HG02840 (cell line): ENCODE measurements around the gene KTI12.
"Not testable (repeated sequence)": the region's sequence is repeated elsewhere in the genome, so short reads cannot be mapped to it uniquely, and the experiment has no call there.

Experiments
- ATAC-seq: cut with Tn5 transposase; IDR thresholded peaks from one replicate; pipeline ENCODE4 v1.9.1; 2021; ENCODE audit warnings: mild to moderate bottlenecking, moderate library complexity, moderate number of reproducible peaks; ENCODE audit not compliant: unreplicated experiment, low FRiP score

KTI12 gene, protein sequence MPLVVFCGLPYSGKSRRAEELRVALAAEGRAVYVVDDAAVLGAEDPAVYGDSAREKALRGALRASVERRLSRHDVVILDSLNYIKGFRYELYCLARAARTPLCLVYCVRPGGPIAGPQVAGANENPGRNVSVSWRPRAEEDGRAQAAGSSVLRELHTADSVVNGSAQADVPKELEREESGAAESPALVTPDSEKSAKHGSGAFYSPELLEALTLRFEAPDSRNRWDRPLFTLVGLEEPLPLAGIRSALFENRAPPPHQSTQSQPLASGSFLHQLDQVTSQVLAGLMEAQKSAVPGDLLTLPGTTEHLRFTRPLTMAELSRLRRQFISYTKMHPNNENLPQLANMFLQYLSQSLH

DNA sequence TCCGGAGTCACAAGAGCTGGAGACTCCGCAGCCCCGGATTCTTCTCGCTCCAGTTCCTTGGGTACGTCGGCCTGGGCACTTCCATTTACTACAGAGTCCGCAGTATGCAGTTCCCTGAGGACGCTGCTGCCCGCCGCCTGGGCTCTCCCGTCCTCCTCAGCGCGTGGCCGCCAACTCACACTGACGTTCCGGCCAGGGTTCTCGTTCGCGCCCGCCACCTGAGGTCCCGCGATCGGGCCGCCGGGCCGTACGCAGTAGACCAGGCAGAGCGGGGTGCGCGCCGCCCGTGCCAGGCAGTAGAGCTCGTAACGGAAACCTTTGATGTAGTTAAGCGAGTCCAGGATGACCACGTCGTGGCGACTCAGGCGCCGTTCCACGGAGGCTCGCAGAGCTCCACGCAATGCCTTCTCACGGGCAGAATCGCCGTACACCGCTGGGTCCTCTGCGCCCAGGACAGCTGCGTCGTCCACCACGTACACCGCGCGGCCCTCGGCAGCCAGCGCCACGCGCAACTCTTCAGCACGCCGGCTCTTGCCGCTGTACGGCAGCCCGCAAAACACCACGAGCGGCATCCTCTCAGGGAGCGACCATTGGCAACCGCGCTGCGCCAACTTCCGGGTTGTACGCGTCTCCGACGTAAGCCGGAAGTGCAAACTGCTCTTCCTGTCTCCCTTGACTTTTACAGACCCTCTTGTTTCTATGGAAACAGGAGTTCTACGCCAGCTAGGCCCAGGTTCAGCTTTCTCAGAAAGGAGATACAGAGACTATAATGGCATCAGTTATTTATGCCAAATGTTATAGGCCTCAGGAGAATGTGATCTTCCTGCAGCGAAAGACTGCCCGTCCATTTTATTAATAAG, at the start of gene KTI12:
Gene KTI12, minus strand, starts transcription at position 621 of the 860 bp plus-strand sequence. Its CDS starts 49 bp downstream, at position 572.
- ATAC-seq, result peak; percentile 86

DNA sequence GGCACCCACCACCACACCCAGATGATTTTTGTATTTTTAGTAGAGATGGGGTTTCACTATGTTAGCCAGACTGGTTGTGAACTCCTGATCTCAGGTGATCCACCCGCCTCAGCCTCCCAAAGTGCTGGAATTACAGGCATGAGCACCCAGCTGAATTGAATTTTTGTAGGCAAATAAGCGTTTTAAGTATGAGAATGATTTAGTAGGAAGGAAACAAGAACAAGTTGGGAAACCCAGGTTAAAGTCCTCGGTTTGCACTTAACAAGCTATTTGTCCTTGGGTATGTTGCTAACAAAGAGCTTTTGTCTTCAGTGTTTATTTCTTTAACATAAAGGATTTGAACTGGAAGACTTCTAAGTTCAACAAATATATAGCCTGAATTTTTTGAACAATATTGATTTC, 46.4 kb upstream of the KTI12 start:
- ATAC-seq, result no peak

DNA sequence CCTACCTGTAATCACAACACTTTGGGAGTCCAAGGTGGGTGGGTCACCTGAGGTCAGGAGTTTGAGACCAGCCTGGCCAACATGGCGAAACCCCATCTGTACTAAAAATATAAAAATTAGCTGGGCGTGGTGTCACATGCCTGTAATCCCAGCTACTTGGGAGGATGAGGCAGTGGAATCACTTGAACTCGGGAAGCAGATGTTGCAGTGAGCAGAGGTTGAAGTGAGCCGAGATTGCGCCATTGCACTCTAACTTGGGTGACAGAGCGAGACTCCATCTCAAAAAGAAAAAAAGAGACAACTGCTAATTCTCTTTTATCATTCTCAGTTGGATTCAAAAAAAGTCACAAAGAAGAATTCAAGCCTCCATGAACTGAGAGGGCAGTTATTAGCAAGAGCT, 43.7 kb upstream of the KTI12 start:
- ATAC-seq, result not testable (repeated sequence)

DNA sequence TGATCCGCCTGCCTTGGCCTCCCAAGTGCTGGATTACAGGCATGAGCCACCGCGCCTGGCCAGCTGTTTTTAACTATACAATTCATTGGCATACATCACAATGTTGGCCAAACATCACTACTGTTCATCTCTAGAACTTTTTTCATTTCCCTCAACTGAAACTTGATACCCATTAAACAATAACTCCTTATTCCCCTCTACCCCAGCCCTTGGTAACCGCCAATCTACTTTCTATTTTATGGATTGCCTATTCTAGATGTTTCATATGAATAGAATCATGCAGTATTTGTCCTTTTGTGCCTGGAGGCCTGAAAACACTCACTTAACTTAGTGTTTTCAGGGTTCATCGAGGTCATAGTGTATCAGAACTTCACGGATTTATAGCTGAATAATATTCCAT, 38.7 kb upstream of the KTI12 start:
- ATAC-seq, result no peak

DNA sequence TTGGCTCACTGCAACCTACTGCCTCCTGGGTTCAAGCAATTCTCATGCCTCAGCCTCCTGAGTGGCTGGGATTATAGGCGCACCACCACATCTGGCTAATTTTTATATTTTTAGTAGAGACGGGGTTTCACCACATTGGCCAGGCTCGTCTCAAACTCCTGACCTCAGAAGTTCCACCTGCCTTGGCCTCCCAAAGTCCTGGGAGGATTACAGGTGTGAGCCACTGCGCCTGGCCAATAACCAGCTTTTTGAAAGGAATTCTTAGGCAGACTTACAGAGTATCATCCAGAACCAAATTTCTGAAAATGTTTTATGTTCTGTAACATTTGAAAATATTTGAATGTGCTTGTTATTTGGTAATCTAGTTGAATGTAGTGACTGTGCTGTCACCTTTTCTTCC, 37.1 kb upstream of the KTI12 start:
- ATAC-seq, result no peak

DNA sequence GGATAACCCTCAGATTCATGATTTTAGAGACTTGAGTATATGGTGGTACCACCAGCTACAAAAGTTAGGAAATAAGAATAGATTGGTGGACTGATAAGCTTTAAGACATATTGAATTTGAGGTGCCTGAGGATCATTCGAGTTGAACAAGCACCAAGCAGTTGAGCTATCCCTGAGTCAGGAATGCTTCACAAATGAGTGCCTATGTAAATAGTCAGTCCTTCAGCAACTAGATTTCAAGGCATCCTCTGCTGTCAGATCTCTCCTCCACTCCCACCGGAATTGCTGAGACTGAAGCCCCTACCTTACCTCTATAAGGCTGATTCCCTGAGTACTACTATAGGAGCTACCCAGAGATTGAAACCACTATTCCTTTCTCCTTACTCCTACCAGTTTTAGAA, 29.6 kb upstream of the KTI12 start:
- no peak for ATAC-seq

DNA sequence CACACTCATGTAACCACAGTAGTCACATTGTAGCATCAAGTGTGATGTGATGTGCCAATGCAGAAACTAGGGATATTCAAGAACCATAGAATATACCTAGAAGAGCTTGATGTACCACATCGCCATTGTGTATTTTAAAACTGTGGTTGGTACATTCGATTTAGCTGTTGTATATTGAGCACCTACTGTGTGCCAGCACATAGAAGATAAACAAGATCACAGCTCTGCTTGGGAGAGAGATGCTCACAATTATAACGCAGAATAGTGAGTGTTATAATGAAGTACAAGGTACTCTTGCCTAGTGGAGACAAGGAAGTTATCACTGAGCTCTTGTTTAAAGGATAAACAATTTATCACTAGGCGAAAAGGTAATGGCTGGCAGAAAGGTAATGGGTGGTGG, 27.2 kb upstream of the KTI12 start:
- ATAC-seq, result no peak

DNA sequence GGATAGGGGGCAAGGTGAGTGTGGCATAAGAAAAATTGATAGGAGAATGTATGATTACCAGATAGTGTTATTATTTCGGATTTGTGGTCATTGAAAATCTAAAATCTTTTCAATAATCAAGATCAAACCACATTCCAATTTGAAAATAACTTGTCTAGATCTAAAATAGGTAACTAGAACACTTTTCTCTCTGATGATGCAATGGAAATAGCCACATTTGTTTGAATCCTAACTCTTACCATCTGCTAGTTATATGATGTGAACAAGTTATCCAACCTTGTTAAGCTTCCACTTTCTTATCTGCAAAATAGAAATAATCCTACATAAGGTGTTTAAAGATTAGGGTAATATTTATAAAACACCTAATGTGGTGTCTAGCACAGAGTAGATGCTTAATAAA, 26.3 kb upstream of the KTI12 start:
- ATAC-seq, result no peak

DNA sequence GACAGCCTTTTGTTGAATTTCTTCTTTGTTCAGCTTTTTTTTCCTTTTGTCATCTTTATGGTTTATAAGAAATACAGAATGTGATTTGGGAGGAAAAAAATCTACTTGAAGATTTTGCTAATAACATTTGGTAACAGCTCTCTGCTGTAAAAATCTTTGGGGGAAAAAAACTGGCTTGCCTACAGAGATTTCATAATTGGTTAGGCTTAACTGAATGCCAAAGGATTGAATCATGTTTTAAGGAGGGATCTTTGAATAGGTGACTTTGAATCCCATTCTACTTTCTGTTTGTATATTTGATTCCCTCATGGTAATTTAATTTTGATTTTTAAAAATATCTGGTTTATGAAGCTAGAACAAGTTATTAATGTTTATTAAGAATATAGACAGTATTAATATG, 25.7 kb upstream of the KTI12 start:
- ATAC-seq, result no peak

DNA sequence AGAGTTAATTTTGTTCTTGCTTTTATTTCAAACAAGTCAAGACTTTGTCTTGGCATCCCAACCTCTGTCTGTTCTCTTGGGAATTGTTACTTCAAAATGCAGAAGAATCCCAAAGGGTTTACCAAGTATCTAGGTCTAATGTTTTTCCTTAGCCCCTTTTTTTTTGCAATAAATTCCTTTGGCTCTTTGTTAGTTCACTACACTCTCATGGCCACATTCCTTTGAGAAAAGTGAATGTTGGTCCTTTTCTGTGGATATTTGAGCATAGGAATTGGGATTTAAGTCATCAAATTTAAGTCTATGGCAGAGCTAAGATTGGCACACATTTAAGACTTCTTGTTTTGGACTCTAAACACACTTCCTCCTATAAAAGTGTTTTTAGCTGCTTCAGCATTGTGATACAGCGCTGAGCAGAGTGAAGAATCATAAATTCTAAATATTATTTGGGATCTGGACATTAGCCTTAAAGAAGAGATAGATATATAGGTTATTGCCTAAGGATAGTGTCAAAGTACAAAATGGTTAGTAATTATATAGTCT, 24.3 kb upstream of the KTI12 start:
- no peak for ATAC-seq

DNA sequence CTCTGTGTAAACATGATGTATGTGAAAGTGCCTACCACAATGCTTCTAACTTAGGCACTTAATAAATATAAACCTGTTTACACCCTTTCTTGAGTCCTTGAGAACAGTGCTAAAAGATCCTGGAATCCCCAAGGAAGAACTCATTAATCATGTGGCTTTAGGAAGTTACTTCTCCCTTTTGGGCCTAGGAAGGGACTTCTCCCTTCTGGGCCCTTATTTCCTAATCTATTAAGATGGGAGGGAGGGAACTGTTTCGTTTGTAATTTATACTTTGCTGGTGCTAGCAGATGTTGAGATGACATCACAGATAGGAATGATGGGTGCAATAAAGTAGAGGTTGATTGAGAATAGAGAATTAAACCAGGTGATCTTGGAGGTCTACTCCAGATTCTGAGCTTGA, 23.6 kb upstream of the KTI12 start:
- no peak for ATAC-seq

DNA sequence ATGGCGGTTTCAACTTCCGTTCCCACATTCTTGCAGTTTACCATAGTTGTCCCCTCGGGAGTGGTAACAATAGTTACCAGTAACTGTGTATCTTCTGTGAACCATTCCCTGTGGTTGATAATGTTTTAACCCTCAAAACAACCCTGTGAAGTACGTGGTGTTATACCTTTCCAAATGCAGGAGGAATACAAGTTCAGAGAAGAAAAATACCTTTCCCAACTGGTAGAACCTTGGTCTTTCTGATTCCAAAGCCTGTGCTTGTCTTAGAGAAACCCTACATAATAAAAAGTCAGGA, 23.3 kb upstream of the KTI12 start:
- ATAC-seq, result no peak

DNA sequence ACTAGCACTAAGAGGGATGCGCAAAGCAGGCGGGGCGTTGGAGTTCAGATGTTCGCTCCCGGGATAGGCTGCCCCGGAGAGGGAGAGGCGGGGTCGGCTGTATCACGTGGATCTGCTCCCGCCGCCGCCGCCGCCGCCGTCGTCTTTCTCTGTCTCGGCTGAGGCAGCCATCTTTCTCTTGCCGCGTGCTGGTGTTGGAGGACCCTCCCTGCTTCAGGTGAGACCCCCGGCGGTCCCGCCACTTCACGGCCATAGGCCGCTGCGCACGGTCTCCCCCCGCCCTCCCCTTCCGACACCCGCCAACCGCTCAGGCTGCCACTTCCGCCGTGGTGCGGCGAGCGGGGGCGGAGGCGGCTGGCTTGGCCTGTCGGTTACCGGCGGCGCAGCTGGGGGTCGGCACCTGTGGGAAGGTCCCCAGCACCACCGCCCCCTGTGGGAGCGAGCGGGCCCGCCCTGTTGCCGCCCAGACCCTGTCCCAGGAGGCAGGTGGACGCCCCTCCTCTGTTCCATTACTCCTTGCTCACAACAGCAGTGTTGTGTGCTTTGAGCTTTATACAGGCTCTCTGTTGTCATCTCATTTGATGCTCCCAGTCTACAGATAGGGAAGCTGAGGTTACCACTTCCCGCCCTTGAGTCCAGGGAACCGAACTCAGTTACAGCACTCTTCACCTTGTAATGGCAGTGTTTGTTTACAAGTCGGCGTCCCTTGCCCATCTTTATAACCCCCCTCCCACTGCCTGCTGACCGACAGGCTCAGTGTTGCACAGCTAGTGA, 22.7 kb upstream of the KTI12 start, which contains the start of gene BTF3L4:
Gene BTF3L4, plus strand, starts transcription at position 133 of the 774 bp plus-strand sequence. CDS start 3,553 bp downstream, outside the sequence.
- peak; percentile 73 for ATAC-seq

DNA sequence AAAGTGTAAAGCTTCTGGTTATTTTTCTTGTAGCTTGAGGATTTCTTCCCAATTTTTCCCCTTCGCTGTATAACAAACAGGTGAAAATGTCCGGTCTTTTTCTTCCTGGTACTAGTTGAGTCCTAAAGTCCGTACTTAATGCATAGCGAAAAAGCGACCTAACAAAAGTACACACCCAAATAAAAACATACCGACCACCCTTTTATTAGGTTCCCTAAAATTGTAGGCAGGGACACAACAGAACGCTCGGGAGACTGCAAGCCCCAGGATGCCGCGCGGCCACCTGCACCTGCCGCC, 22.2 kb upstream of the KTI12 start:
- ATAC-seq, result no peak

DNA sequence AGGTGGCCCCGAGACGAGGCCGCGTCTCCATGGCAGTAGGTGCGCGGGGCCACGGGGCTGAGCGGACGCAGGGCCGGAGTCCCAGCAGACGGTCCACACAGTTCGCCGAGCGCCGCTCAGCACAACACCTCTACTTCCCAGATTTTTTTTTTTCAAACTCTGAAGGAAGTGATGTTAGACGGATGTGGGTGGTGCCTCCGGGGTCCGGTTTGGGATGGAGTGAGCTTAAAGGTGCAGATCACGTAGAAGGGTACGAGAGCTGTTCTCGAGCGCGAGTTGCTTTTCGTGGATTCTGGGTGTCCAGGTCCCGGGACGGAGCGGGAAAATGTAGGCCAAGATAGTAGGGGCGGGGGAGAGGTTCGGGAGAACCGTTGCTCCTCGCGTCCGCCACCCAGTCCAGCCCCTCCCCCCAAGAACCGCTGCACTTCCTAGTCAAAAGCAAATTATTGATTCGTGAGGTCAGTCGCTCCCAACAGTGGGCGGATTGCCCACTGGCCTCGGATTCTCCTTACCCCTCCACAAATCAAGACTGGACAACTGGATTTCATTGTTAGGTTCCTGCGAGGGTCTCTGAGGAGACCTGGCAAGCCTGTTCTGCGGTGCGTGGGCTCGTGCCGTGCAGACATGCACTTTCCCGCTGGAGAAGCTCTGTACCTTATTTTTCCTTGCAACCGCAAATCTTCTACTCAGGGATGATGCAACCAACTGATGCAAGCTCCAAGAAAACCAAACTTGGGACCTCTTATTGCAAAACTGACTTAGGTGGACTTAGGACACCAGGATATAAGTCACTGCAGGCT, 21.7 kb upstream of the KTI12 start, which contains the start of gene TXNDC12:
Gene TXNDC12, minus strand, starts transcription at position 126 of the 800 bp plus-strand sequence. Its CDS starts 95 bp downstream, at position 31.
- peak; percentile 41 for ATAC-seq

DNA sequence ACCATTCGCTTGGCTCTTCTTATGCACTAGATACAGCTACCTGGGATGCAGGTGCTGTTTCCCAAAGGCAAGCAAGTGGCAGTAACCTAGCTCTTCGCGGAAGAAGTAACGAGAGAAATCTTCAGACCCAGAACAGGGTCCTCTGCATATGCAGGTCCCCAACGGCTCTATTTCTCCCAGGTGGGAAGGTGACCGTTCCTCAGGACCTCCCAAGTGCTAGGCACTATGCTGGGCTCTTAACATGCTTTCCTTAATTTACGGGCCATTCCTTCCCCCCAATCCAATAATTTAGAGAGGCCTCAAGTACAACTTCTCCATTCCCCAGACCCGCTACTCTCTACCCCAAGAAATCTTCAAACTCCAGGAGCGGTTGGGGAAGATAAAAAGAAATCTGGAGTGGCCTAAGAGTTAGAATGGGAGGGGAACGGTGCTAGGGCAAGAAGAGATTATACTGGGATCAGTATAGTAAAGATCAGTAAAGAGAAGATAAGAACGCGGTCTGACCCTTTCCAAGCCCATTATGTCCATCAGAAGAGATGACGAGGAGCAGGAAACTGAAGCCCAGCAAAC, 21.0 kb upstream of the KTI12 start:
- ATAC-seq, result no peak

DNA sequence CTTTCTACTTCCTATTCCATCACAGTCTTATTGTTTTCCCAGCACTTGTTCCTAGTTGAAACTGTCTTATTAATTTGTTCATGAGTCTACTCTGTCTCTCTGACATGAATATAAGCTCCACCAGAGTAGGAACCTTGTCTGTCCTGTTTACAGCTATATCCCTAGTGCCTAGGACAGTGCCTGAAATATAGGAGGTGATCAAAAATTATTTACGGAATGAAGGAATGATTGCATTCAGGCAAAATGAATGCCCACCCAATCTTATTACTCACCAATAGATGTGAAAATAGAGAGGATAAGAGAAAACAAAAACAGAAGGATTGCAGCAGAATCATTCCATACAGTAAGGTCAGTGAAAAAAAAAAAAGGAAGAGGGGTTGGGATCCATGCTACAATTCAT, 20.3 kb upstream of the KTI12 start:
- no peak for ATAC-seq

DNA sequence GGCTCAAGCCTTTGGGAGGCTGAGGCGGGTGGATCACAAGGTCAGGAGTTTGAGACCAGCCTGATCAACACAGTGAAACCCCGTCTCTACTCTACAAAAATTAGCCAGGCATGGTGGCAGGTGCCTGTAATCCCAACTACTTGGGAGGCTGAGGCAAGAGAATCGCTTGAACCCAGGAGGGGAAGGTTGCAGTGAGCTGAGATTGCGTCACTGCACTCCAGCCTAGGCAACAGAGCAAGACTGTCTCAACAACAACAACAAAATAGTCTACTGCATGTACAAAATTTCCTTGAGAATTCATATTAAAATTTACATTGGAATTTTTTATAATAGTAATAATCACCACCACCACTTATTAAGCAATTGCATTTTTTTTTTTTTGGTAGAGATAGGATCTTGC, 15.7 kb upstream of the KTI12 start:
- not testable (repeated sequence) for ATAC-seq

DNA sequence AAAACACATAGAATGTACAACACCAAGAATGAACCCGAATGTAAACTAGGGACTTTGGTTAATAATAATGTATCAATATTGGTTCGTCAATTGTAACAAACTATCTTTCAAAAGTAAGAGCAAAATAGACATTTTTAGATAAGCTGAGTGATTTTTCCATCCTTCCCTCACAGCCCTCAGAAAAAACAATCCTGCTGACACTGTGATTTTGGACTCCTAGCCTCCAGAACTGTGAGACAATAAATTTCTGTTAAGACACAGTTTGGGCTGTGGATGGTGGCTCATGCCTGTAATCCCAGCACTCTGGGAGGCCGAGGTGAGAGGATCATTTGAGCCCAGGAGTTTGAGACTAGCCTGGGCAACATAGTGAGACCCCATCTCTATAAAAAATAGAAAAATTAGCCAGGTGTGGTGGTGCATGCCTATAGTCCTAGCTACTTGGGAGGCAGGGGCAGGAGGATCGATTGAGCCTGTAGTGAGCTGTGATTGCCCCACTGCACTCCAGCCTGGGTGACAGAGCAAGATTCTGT, 12.1 kb upstream of the KTI12 start:
- ATAC-seq, result not testable (repeated sequence)
